SJSA1 (cell line): ENCODE results near the gene ANKFN1. TPM values are rescaled to one million over a fixed set of nuclear protein-coding genes. Genes with fewer than 3 reads are reported as not detected.

ENCODE experiments used
- DNase-seq, 2 experiments: peaks; one replicate each; pipeline ENCODE4 v3.0.0-alpha.2; 2015 to 2020; ENCODE audit warnings: low spot score in 2 of 2, low read depth in 1 of 2
- H3K27ac ChIP-seq: fragments of 250-450 bp; sonication (Bioruptor Pico); 2 replicates; pipeline ENCODE4 v1.5.1; 2020; ENCODE audit warnings: mild to moderate bottlenecking, moderate library complexity
- H3K27me3 ChIP-seq: fragments of 250-450 bp; sonication (Bioruptor Pico); replicated peaks from 2 replicates; pipeline ENCODE4 v1.5.1; 2020; ENCODE audit warnings: mild to moderate bottlenecking, moderate library complexity
- H3K36me3 ChIP-seq: fragments of 250-450 bp; sonication (Bioruptor Pico); 2 replicates; pipeline ENCODE4 v1.5.1; 2020; ENCODE audit warnings: mild to moderate bottlenecking
- H3K4me1 ChIP-seq: fragments of 250-450 bp; sonication (Bioruptor Pico); replicated peaks from 2 replicates; pipeline ENCODE4 v1.6.1; 2021; ENCODE audit warnings: mild to moderate bottlenecking
- H3K4me3 ChIP-seq: fragments of 250-450 bp; sonication (Bioruptor Pico); 2 replicates; pipeline ENCODE4 v1.5.1; 2020; ENCODE audit warnings: mild to moderate bottlenecking
- H3K9me3 ChIP-seq: fragments of 250-450 bp; sonication (Bioruptor Pico); replicated peaks from 2 replicates; pipeline ENCODE4 v1.5.1; 2020; ENCODE audit warnings: mild to moderate bottlenecking
- total RNA-seq: library from RNA; depleted of rRNA; stranded (reverse); fragments of >200 nt; shearing (Covaris generic); gene quantifications from 2 replicates; pipeline ENCODE4 v1.2.3, GENCODE V29; 2014

The ANKFN1 gene
- total RNA-seq, 1 experiment from 2014 or later, result 0.32 TPM

DNA sequence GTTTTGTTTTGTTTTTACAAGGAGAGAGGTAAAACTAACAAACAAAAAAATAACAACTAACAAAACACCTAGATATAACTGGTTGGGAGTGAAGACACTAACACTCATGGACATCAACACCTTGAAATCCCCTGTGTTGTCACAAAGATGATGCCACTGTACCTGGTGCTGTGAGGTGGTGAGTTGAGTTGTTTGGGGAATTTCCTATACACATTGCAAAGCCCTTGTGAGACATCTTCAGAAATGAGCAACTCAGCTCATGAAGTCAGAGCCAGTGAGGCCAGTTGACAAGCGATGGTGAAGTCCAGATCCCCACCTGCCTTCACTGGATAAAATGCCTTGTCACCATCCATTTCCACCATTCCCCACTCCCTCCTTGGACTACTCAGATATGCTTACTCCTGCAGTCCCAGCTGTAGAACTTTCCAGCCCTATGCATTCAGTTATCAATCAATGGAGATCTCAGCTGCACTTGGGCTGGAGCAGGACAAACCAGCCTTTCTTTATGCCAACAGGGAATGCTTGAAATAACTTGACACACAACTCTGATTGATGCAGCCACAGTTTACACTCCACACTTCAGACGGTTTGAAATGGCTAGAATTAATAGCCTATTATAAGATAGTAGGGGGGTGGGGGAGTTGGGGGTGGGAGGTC lies 22.2 kb downstream of the ANKFN1 start:
- peak in 1 of 2 experiments; percentile 33 for DNase-seq
- Histone ChIP-seq H3K36me3 (no peaks in the 10 kb centered on the region), H3K27me3 (no peaks in the 10 kb centered on the region), H3K9me3 (no peaks in the 10 kb centered on the region), H3K27ac (peak overlapping the region; percentile 1; the same call in 1 of the 2 replicates), H3K4me1 (peaks cover 63% of the 10 kb centered on the region), H3K4me3 (no peak overlapping the region)

DNA sequence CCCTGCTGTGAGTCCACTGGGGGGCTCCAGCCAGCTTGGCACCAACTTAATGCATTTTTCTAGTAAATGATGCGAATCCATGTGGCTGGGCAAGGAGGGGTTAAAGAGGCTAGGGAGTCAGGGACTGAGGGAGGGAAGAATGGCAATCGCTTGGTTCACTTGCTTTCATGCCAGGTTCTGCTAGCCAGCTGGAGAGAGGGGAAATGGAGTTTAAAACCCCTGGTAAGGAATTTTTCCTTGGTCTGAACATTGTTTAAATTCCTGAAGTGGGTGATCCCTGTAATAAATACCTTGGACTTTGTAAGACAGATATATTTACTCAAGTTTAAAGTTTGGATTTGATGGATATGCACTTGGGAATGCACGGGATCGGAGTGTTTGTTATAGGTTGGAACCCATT lies 22.8 kb downstream of the ANKFN1 start:
- Histone ChIP-seq H3K36me3 (no peaks in the 10 kb centered on the region), H3K27ac (peak overlapping the region; percentile 53), H3K27me3 (no peaks in the 10 kb centered on the region), H3K4me3 (no peak overlapping the region), H3K9me3 (no peaks in the 10 kb centered on the region), H3K4me1 (peaks cover 59% of the 10 kb centered on the region)
- peak; percentile 88 to 93 for DNase-seq

DNA sequence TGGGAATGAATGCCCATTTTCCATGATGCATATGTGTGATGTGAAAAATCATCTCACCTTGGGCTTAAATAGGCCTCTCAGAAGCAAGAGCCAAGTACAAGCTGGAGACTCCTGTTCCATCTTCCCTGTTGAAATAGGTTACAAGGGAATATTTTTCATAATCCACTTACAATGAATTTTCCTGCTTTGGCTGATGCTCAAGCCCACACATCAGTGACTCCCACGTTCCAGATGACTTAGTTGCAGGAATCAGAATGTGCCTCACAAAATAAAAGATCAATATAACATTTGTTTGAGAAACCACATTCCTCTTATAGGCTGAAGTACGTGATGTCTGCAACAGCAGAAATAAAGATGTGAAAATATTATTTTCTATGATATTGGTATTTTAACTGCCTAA lies 24.1 kb downstream of the ANKFN1 start:
- DNase-seq, result no peak
- Histone ChIP-seq H3K36me3 (no peaks in the 10 kb centered on the region), H3K27me3 (no peaks in the 10 kb centered on the region), H3K27ac (peak overlapping the region; percentile 53; the same call in 1 of the 2 replicates), H3K4me3 (no peak overlapping the region), H3K4me1 (peaks cover 46% of the 10 kb centered on the region), H3K9me3 (no peaks in the 10 kb centered on the region)

DNA sequence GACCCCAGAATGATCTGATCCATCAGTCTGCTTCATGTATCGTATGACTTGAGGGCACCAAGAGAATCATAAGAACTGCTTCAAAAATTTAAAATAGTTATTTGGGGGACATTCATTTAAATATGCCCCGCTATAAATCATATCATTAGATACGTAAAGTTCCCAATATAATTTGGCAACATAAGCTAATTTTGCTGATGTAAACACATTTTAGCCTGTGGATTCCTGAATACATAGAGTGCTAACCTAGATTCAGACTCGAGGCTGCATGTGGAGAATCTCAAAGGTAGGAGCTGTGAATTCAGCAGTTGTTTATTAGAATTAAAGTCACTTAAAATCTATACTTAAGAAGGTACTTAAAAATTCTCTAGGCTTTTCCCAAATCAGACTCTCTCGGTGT lies 24.9 kb downstream of the ANKFN1 start:
- Histone ChIP-seq H3K9me3 (no peaks in the 10 kb centered on the region), H3K4me1 (peaks cover 41% of the 10 kb centered on the region), H3K4me3 (no peak overlapping the region), H3K36me3 (no peaks in the 10 kb centered on the region), H3K27ac (no peak overlapping the region), H3K27me3 (no peaks in the 10 kb centered on the region)
- no peak for DNase-seq

DNA sequence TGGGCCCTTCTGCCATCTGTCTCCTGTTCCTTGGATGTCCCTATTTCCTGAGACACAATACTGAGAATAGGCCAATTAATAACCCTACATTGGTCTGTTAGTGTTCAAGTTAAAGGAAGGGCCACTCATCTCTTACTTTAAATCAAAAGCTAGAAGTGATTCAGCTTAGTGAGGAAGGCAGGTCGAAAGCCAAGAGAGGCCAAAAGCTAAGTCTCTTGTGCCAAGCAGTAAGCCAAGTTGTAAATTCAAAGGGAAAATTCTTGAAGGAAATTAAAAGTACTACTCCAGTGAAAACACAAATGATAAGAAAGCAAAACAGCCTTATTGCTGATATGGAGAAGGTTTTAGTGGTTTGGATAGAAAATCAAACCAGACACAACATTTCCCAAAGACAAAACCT lies 28.8 kb downstream of the ANKFN1 start:
- H3K27ac ChIP-seq, result no peak overlapping the region
- no peak for DNase-seq
- no peaks in the 10 kb centered on the region for H3K27me3 ChIP-seq
- H3K4me3 ChIP-seq, result no peak overlapping the region
- H3K4me1 ChIP-seq, result peaks cover 31% of the 10 kb centered on the region
- no peaks in the 10 kb centered on the region for H3K36me3 ChIP-seq
- no peaks in the 10 kb centered on the region for H3K9me3 ChIP-seq

DNA sequence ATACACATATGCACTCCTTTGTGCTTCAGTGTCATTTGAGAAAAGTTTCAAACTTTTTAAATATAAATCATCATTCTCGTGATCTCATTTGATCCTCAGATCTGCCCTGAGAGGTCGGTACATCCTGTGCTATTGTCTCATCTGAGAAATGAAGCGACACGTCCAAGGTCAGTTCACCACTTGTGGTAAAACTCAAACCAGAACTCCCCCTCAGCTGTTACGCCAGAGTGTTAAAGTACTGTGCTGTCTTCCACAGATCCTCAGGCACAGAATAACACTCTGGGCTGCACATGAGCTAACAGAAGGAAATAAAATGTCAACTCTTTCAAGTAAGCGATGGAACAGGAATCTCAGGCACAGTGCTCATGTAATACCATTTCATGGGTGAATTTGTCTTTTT lies 31.4 kb downstream of the ANKFN1 start:
- DNase-seq, result no peak
- no peak overlapping the region for H3K4me3 ChIP-seq
- H3K27me3 ChIP-seq, result no peaks in the 10 kb centered on the region
- H3K27ac ChIP-seq, result no peak overlapping the region
- H3K36me3 ChIP-seq, result no peaks in the 10 kb centered on the region
- no peaks in the 10 kb centered on the region for H3K9me3 ChIP-seq
- peaks cover 28% of the 10 kb centered on the region for H3K4me1 ChIP-seq

DNA sequence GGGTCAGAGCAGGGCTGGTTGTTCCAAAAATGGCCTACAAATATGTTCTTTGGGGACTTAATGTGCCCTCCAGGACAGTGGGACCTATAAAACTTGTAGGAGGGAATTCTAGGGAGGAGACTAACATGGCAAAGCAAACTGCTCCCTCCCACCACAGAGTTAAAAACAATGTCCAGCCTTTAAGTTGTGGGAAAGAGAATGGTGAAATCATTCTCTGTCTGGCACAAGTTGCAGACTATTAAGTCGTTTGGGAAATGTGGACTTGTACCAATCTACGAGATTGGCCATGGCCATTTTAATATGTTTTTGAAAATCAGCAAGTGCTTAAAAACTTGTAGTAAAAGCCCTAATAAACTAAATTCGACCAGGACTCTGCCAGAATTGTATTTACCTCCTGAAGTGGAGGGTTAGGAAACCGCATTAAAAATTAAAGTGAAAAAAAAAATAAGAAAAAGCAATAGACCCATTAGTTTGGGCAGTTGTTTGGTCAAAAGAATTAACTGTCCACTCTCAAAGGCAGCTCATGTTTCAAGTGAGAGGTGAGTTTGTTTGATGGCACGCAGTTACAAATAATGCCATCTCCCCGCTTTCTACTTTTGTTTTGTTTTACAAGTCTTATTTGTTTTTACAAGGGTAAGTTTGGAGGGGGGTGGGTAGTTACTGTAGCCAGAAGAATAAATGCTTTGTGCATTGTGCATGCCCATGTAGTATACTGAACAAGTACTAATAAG lies 32.4 kb downstream of the ANKFN1 start:
- no peaks in the 10 kb centered on the region for H3K27me3 ChIP-seq
- no peaks in the 10 kb centered on the region for H3K9me3 ChIP-seq
- DNase-seq, result peak in 1 of 2 experiments; percentile 65
- peak overlapping the region; percentile 95 for H3K27ac ChIP-seq
- H3K4me3 ChIP-seq, result no peak overlapping the region
- no peaks in the 10 kb centered on the region for H3K36me3 ChIP-seq
- peaks cover 28% of the 10 kb centered on the region for H3K4me1 ChIP-seq

DNA sequence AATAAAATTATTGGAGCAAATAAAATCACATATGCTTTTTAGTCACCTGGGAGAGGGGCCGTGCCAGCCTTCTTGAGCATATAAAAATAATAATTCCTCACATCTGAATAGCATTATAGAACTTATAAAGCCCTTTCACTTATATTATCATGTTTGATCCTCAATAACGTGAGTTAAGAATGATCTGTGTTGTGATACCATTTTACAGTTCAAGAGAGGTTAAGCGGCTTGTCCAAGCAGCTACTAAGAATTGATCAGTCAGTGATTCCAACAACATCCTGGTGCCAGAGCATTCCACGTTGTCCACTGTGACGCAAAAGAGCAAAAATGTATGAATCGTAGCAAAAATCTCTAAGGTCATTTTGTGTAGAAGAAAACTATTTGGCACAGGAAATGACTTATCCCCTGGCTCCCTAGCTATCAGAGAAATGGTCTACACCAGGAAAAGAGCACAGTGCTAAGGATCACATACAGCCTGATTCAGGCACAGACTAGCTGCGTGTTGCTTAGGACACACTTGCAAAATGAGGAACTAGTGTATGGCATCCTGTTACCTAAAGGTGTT lies 33.0 kb downstream of the ANKFN1 start:
- DNase-seq, result peak; percentile 61 to 91
- Histone ChIP-seq H3K4me1 (peaks cover 28% of the 10 kb centered on the region), H3K27me3 (no peaks in the 10 kb centered on the region), H3K36me3 (no peaks in the 10 kb centered on the region), H3K4me3 (no peak overlapping the region), H3K9me3 (no peaks in the 10 kb centered on the region), H3K27ac (peak overlapping the region; percentile 95)

DNA sequence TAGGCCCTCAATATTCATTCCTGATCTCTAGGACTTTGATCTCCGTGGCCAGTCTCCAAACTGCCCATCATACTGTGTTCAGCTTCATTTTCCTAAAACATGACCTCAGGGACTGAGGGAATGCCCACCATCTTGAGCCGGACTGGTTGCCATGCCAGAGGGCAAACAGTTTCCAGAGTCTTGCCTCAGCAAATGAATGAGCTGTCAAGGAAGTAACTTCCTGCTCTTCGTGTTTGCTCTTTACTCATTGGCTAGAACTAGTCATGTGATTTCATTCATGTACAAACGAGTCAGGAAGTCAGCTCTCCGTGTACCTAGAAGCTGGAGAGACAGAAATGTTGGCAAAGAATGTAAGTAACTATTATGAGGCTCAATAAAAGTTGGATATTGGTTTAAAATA lies 50.2 kb downstream of the ANKFN1 start:
- H3K4me3 ChIP-seq, result no peak overlapping the region
- H3K27me3 ChIP-seq, result no peaks in the 10 kb centered on the region
- H3K27ac ChIP-seq, result no peak overlapping the region
- no peaks in the 10 kb centered on the region for H3K9me3 ChIP-seq
- H3K36me3 ChIP-seq, result no peaks in the 10 kb centered on the region
- peaks cover 2% of the 10 kb centered on the region for H3K4me1 ChIP-seq
- DNase-seq, result no peak

DNA sequence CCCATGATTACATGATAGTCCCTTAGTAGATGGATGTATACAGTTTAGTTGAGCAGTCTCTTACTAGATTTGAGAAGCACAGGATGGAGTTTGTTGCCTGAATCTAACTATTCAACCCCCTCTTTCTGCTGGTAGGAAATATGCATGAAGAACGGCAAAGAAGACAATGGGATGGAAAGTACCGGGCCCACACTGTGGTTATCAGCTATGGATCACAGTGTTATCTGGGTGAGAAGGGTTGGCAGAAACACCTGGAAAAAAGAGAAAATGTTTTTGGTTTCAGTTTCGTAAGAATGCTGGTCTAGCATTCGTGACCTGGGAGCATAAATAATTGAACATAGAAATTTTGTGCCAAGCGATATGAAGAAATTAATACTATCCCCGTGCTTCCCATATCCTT lies 53.1 kb downstream of the ANKFN1 start:
- Histone ChIP-seq H3K9me3 (no peaks in the 10 kb centered on the region), H3K4me1 (no peaks in the 10 kb centered on the region), H3K4me3 (no peak overlapping the region)

DNA sequence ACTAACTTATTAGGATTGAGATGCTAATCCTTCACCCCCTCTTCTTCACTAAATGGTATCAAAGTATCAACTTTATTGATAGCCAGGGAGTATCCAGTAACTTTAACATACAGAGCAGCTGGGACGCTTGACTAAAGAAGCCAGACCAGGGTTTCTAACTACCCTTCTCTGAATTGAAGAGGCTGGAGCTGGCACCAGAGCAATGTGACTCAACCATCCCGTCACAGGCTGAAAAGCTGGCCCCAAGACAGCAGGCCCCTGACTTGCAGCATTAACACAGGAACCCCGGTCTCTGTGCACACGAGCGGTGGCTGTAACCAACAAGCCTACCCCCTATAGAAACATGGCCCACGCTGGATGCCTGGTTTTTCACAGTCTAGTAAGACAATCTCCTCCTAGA lies 59.8 kb downstream of the ANKFN1 start:
- H3K9me3 ChIP-seq, result no peaks in the 10 kb centered on the region
- DNase-seq, result no peak
- H3K27ac ChIP-seq, result no peak overlapping the region
- no peaks in the 10 kb centered on the region for H3K36me3 ChIP-seq
- no peaks in the 10 kb centered on the region for H3K27me3 ChIP-seq
- no peak overlapping the region for H3K4me3 ChIP-seq
- no peaks in the 10 kb centered on the region for H3K4me1 ChIP-seq

More for the DNA sequence above, 53.1 kb downstream of the ANKFN1 start:
- Histone ChIP-seq H3K27ac (no peak overlapping the region), H3K27me3 (no peaks in the 10 kb centered on the region), H3K36me3 (no peaks in the 10 kb centered on the region)
- no peak for DNase-seq

DNA sequence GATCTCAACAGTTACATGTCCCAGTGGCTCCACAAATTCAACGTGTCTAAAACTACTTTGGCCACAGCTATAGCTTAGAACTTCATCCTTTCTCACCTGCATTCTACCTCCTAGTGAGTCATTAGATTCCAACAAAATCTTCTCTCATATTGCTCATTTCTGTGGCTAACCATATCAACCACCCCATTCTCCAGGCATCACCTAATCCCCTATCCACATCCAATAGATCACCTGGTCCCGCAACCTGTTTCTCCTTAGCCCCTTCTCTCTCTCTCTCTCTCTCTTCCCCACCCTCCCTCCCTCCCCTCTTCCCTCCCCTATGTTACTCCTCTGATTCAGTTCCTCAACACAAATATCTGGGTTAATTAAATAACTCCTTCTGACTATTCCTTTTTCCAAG lies 64.6 kb downstream of the ANKFN1 start:
- H3K4me1 ChIP-seq, result no peaks in the 10 kb centered on the region
- DNase-seq, result no peak
- no peaks in the 10 kb centered on the region for H3K9me3 ChIP-seq
- H3K27me3 ChIP-seq, result no peaks in the 10 kb centered on the region
- H3K36me3 ChIP-seq, result no peaks in the 10 kb centered on the region
- H3K27ac ChIP-seq, result no peak overlapping the region
- H3K4me3 ChIP-seq, result no peak overlapping the region

DNA sequence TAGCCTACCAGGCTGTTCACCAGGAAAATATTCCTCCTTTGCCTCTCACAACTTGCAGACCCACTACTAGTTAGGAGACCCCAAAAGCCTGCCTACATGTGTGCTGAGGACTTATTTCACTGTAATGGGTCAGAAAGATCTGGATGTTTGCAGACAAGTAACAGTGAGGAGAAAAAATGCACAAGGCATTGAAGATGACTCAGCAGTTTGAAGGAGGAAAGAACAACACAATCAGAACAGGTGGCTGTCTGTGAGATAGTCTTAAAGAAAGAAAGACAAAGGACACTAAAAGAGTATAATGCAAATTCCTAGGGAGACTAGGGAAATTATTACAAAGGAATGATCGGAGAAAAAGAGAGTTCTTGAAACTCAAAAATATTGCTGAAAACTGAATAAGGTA lies 69.0 kb downstream of the ANKFN1 start:
- no peak overlapping the region for H3K27ac ChIP-seq
- no peak overlapping the region for H3K4me3 ChIP-seq
- DNase-seq, result no peak
- H3K9me3 ChIP-seq, result no peaks in the 10 kb centered on the region
- no peaks in the 10 kb centered on the region for H3K36me3 ChIP-seq
- H3K4me1 ChIP-seq, result no peaks in the 10 kb centered on the region
- H3K27me3 ChIP-seq, result no peaks in the 10 kb centered on the region

DNA sequence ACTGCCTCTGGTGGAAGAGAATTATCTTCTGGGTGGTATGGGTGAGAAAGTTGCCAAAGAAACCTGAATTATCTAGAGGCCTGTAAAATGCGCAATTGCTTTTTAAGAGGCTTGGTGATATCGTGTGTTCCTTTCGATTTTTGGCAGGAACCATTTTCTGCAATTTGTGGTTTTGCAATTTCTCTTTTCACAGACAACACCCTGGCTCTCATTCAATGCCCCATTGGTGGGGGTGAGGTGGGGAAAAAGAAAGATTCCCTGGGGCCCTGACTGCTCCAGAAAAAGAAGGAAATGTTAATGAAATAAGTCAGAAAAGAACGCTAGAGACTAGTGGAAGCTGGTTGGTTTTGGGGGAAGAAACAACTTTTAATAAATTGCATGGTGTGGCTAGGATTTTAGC lies 77.4 kb downstream of the ANKFN1 start:
- Histone ChIP-seq H3K4me1 (peaks cover 16% of the 10 kb centered on the region), H3K27me3 (no peaks in the 10 kb centered on the region), H3K9me3 (peaks cover 3% of the 10 kb centered on the region; the same call in 1 of the 2 replicates), H3K4me3 (no peak overlapping the region), H3K27ac (no peak overlapping the region), H3K36me3 (no peaks in the 10 kb centered on the region)
- peak in 1 of 2 experiments; percentile 12 for DNase-seq
